Measurements from ENCODE around the gene SIK3. TPM values are rescaled to one million over a fixed set of nuclear protein-coding genes. Genes with fewer than 3 reads are reported as not detected.

SIK3 gene
- total RNA-seq, 1 donor from 2014 or later, result 88.4 TPM

DNA sequence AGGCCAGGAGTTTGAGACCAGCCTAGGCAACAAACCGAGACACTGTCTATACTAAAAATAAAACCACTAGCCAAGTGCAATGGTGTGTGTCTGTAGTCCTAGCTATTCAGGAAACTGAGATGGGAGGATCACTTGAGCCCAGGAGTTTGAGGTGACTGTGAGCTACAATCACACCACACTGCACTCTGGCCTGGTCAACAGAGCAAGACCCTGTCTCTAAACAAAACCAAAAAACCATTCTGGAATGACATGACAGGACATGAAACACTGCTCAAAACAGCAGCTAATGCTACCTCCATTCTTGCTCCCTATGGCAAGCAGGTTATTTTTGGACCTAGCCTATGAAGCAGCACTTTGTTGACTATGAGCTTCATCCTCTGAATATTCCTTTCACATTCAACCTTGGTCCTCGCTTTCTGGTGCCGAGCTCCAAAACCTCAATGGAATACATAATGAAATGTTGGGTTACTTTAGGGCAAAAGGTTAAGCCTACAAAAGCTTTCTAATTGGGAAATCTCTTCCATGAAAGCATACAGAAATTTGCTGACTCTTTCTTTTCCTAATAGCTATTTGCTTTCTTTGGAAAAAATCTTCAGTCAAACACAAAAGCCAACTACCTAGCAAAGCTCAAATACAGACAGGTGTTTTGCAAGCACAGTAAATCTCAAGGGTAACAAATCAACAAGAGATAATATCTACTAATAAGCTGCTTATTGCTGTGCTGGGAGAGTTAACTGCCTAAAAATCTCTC lies 21.1 kb downstream of the SIK3 start:
- Mint-ChIP-seq H3K9me3 (no peaks in the 10 kb centered on the region), H3K36me3 (ENCODE audit: low read depth) (peaks cover 10% of the 10 kb centered on the region), H3K27ac (no peak overlapping the region), H3K4me3 (peak overlapping the region; percentile 11), H3K27me3 (no peaks in the 10 kb centered on the region), H3K4me1 (peaks cover 75% of the 10 kb centered on the region)
- TF ChIP-seq, protein P1, sequence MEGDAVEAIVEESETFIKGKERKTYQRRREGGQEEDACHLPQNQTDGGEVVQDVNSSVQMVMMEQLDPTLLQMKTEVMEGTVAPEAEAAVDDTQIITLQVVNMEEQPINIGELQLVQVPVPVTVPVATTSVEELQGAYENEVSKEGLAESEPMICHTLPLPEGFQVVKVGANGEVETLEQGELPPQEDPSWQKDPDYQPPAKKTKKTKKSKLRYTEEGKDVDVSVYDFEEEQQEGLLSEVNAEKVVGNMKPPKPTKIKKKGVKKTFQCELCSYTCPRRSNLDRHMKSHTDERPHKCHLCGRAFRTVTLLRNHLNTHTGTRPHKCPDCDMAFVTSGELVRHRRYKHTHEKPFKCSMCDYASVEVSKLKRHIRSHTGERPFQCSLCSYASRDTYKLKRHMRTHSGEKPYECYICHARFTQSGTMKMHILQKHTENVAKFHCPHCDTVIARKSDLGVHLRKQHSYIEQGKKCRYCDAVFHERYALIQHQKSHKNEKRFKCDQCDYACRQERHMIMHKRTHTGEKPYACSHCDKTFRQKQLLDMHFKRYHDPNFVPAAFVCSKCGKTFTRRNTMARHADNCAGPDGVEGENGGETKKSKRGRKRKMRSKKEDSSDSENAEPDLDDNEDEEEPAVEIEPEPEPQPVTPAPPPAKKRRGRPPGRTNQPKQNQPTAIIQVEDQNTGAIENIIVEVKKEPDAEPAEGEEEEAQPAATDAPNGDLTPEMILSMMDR (IDR thresholded peaks at IDR 0.05), result no peak
- DNase-seq (no peak), ATAC-seq (ENCODE audit: low read depth) (peak; percentile 34)
- ChIA-PET POLR2A (interaction anchor here (0.9 to 1.5 kb wide), 3 partner anchors 12 to 20 kb away, joined by 3 to 7 read pairs (median 3); no protein-coding TSS in a partner anchor), CTCF (interaction anchor here (0.7 to 0.9 kb wide), 3 partner anchors 22 to 159 kb away, joined by 3 to 4 read pairs (median 3); no protein-coding TSS in a partner anchor)
- intact Hi-C loops (cut with micrococcal nuclease), result no loop called here

DNA sequence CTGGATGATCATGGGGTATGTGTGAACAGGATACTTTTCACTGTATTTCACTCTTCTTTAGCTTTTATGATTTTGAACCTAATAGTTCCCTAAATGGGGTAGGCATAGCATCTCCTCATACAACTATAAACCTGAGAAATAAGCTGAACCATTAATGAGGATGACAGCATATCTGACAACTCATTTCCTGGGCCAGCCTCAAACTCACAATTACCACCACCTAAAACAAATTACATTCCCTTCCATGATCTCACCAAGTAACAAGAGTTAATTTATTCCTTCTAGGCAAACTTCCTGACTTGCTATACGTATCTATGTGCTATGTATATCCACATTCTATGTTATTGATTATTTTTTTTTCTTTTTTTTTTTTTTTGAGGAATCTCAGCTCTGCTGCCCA lies 23.0 kb downstream of the SIK3 start:
- Mint-ChIP-seq H3K4me3 (no peak overlapping the region), H3K27me3 (no peaks in the 10 kb centered on the region), H3K36me3 (ENCODE audit: low read depth) (peaks cover 7% of the 10 kb centered on the region), H3K4me1 (peaks cover 67% of the 10 kb centered on the region), H3K27ac (no peak overlapping the region), H3K9me3 (no peaks in the 10 kb centered on the region)
- CTCF ChIA-PET, result no interaction called here
- POLR2A ChIA-PET, result interaction anchor here (0.5 to 1.7 kb wide), 5 partner anchors 10 to 55 kb away, joined by 3 to 7 read pairs (median 3); no protein-coding TSS in a partner anchor
- intact Hi-C loops (cut with micrococcal nuclease), result no loop called here
- no peak for ATAC-seq (ENCODE audit: low read depth)
- no peak for DNase-seq
- TF ChIP-seq, protein P1 (IDR thresholded peaks at IDR 0.05), result no peak

DNA sequence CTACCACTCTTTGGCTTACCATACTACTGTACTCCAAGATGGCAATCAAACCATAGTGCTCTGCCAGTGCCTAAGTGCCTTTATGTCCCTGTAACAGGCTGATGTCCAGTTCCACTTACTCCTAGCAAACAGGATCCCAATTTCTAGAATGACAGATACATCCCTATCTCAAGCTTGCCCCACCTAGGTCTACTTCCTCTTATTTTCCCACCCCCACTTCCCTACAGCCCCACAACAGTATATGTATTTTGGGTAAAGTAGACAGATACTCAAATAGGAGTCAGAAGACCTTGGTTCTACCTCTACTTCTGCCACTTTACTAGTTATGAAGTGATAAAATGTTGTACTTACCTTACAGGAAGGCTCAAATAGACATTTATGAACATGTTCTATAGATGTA lies 24.1 kb downstream of the SIK3 start:
- Mint-ChIP-seq H3K4me3 (peak overlapping the region; percentile 46), H3K27ac (peak overlapping the region; percentile 30), H3K4me1 (peaks cover 75% of the 10 kb centered on the region), H3K36me3 (ENCODE audit: low read depth) (peaks cover 7% of the 10 kb centered on the region), H3K27me3 (no peaks in the 10 kb centered on the region), H3K9me3 (no peaks in the 10 kb centered on the region)
- intact Hi-C loops (cut with micrococcal nuclease), result no loop called here
- TF ChIP-seq, protein P1 (IDR thresholded peaks at IDR 0.05), result no peak
- no peak for DNase-seq
- POLR2A ChIA-PET, result interaction anchor here (0.6 to 1.5 kb wide), 4 partner anchors 9 to 147 kb away, joined by 3 to 9 read pairs (median 4); no protein-coding TSS in a partner anchor
- ATAC-seq (ENCODE audit: low read depth), result no peak
- CTCF ChIA-PET, result no interaction called here

DNA sequence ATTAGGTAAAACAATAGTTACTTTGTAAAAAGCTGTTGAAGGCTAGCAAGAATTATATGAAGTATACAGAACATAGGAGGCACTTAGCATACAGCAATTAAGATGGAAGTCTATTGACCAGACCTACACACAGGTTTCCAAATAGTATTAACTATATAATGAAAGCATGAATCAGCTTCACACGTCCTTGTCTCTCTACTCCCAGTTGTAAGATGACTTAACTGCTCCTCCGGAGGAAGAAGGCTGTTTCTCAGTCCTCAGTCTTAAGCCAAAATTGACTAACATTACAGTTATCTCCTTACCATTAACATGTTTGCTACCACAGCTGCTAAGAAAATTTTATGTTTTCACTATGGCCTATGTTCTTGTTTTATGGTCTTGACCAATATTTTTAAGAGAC lies 24.7 kb downstream of the SIK3 start:
- Mint-ChIP-seq H3K9me3 (no peaks in the 10 kb centered on the region), H3K4me3 (no peak overlapping the region), H3K4me1 (peaks cover 76% of the 10 kb centered on the region), H3K27ac (peak overlapping the region; percentile 30), H3K27me3 (no peaks in the 10 kb centered on the region), H3K36me3 (ENCODE audit: low read depth) (peaks cover 7% of the 10 kb centered on the region)
- TF ChIP-seq, protein P1 (IDR thresholded peaks at IDR 0.05), result no peak
- CTCF ChIA-PET, result no interaction called here
- intact Hi-C loops (cut with micrococcal nuclease), result loop anchor here (1.0 kb wide), 1 partner anchor 9 kb away; no protein-coding TSS in a partner anchor
- DNase-seq, result no peak
- POLR2A ChIA-PET, result interaction anchor here (0.9 to 1.4 kb wide), 4 partner anchors 9 to 95 kb away, joined by 3 to 5 read pairs (median 3); no protein-coding TSS in a partner anchor
- no peak for ATAC-seq (ENCODE audit: low read depth)
